T47D (cell line): Measurements from ENCODE around the gene BNC2.
"Not testable (repeated sequence)": the region's sequence is repeated elsewhere in the genome, so short reads cannot be mapped to it uniquely, and the experiment has no call there.

Experiments
- DNase-seq, 2 experiments: peaks; one replicate each; pipeline versions ENCODE4 v3.0.0 to v3.0.0-alpha.2; 2011 to 2012; ENCODE audit warnings: low read depth in 1 of 2, low spot score in 1 of 2
- JUND ChIP-seq: IDR thresholded peaks from 2 replicates; pipeline ENCODE4 v1.6.1; 2012; ENCODE audit warnings: low read depth
- in situ Hi-C: cut with HindIII; loops from 2 replicates; pipeline ENCODE4 v1.10.0; 2016; ENCODE audit warnings: low sequenced_read_pairs, low pct_unique_long_range_greater_than_20kb

Gene BNC2, protein sequence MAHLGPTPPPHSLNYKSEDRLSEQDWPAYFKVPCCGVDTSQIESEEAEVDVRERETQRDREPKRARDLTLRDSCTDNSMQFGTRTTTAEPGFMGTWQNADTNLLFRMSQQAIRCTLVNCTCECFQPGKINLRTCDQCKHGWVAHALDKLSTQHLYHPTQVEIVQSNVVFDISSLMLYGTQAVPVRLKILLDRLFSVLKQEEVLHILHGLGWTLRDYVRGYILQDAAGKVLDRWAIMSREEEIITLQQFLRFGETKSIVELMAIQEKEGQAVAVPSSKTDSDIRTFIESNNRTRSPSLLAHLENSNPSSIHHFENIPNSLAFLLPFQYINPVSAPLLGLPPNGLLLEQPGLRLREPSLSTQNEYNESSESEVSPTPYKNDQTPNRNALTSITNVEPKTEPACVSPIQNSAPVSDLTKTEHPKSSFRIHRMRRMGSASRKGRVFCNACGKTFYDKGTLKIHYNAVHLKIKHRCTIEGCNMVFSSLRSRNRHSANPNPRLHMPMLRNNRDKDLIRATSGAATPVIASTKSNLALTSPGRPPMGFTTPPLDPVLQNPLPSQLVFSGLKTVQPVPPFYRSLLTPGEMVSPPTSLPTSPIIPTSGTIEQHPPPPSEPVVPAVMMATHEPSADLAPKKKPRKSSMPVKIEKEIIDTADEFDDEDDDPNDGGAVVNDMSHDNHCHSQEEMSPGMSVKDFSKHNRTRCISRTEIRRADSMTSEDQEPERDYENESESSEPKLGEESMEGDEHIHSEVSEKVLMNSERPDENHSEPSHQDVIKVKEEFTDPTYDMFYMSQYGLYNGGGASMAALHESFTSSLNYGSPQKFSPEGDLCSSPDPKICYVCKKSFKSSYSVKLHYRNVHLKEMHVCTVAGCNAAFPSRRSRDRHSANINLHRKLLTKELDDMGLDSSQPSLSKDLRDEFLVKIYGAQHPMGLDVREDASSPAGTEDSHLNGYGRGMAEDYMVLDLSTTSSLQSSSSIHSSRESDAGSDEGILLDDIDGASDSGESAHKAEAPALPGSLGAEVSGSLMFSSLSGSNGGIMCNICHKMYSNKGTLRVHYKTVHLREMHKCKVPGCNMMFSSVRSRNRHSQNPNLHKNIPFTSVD

GRCh38 chr9:16870596-16871335 lies at the start of gene BNC2:
Gene BNC2, minus strand, starts transcription at chr9:16870670. Its CDS starts 22 bp downstream, at chr9:16870648.
- no peak for TF ChIP-seq JUND
- DNase-seq: no peak
- in situ Hi-C loops: no loop called here

GRCh38 chr9:16918920-16919319 lies 48.5 kb upstream of the BNC2 start:
- no peak for TF ChIP-seq JUND
- in situ Hi-C loops: no loop called here
- DNase-seq: no peak

DNA sequence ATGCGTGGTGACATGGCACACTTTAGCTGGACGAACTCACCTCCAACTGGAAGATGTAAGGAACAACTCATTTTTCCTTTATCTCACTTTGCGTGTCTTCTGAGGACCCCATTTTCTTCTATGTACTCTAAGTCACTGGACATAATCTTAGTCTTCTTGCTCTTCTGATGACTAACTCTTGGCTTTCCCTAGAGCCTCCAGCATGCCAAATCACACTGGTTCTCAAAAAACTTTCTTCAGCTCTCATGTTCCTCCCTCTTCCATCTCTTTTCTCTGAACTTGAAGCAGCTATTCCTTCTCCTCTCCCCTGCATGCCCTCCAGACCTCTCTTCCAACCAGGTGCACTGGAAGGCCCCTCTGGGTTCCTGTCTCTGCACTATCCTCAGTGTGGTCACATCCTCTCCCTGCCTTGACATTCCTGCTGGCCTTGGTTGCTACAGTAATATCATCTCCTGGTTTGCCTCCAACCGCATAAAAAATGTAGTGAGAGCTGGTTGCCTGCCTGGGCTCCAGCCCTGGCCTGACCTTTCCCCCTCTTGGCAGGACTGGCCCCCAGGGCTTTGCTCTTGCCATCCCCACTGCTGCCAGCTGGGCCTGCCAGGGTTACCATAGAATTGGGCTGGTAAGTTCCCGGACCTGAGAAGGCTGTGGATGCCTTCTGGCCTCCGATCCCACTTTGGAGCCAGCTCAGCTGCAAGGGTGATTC lies 44.8 kb upstream of the BNC2 start:
- no peak for DNase-seq
- in situ Hi-C loops: no loop called here
- no peak for TF ChIP-seq JUND

DNA sequence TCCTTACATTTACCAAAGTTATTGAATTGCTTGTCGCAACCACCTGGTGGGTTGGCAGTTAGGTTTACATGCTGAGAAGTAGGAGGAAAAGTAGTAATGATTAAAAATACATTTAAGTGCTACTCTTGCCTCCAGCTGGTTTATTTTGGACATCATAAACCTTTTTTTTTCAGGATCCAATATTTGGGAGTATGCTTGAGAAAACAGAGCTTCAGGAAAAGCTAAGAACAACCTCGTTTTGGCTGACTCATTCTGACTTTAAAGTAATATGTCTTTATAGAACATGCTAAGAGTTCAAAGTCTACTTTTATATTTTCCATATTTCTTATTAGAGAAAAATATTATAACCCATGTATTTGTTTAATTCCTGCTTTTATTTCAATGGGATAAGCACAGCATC lies 41.7 kb upstream of the BNC2 start:
- in situ Hi-C loops: no loop called here
- no peak for TF ChIP-seq JUND
- no peak for DNase-seq

DNA sequence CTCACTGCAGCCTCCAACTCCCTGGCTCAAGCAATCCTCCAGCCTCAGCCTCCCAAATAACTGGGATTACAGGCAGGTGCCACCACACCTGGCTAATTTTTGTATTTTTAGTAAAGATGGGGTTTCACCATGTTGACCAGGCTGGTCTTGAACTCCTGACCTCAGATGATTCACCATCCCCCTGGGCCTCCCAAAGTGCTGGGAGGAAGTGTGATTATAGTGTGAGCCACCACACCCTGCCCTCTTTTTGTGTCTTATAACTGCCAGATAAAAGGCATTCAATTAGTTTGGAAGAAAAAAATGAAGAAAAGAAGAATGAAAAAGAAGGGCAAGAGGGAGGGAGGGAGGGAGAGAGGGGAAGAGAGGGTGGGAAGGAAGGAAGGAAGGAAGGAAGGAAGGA lies 37.7 kb upstream of the BNC2 start:
- in situ Hi-C loops, DNase-seq: not testable (repeated sequence)

DNA sequence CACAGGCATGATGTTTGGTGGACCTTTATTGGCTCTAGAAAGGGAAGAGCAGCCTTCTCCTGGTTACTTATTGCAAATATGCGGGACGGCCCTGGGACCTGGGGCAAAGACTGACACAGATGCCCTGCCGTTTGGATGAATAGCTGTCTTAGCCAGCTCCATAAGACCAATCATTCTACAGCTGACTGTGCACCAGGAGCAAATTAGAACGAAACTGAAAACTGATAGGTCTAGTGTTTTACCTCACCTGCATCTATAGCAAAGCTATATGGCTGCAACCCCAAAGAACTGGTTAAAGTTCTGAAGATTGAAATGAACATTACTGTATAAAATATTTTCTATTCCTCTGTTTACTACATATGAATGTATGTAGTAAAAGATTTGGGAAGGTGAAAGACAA lies 34.2 kb upstream of the BNC2 start:
- TF ChIP-seq JUND: no peak
- no peak for DNase-seq
- in situ Hi-C loops: no loop called here

DNA sequence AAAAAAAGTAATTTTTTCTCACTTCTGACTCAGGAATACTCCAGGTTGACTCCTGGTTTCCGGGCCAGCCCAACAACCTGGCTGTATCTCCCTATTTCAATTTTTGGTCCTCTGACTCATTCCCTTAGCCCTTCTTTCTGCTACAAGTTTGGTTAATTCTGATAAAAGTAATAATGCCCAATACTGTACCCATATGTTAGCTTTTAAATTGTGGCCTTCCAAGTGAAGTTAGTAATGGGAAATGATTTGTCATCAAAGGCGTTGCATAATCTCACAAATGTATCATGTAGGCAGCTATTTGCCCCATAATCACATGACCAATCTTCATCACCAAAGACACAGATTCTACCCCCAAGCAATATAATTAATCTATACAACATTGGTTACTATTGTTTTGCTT lies 31.1 kb upstream of the BNC2 start:
- in situ Hi-C loops: no loop called here
- TF ChIP-seq JUND: no peak
- no peak for DNase-seq

DNA sequence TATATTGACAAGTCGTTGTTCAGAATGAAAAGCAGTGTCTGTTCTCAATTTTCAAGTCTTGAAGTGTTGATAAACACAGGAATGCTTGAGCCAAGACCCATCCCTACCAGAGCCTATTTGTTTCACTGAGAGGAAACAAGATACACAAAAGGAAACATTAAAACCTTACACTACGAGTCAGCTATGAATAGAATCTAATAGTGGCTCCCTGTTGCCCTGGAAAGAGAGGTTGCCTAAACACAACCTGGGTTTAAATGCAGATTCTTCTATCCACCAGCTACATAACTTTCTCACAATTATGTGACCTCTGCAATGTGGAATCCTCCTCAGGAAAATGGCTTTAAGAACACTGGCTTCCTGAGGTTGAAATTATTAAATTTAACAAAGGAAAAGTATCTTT lies 29.1 kb upstream of the BNC2 start:
- no peak for DNase-seq
- in situ Hi-C loops: no loop called here
- TF ChIP-seq JUND: no peak

DNA sequence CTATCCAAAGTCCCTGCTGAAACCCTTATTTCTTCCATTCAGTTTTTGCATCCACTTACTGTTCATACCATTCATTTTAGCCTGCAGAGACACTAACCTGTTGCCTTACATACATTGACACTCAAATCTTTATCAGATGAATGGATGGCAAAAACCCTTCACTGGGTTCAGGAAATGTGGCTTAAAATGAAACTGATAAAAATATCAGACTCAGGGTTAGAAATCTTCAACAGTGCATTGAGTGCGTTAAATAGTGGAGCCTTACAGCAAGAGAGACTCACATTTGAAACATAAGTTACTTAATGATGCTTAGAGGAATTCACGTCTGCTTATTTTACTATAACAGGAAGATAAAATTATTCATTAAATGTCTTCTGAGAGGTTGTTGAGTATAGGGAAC lies 28.0 kb upstream of the BNC2 start:
- no peak for DNase-seq
- in situ Hi-C loops: no loop called here
- no peak for TF ChIP-seq JUND

- no peak for DNase-seq
- in situ Hi-C loops: no loop called here
Measured at GRCh38 chr9:16888594-16888993, 18.1 kb upstream of the BNC2 start.

DNA sequence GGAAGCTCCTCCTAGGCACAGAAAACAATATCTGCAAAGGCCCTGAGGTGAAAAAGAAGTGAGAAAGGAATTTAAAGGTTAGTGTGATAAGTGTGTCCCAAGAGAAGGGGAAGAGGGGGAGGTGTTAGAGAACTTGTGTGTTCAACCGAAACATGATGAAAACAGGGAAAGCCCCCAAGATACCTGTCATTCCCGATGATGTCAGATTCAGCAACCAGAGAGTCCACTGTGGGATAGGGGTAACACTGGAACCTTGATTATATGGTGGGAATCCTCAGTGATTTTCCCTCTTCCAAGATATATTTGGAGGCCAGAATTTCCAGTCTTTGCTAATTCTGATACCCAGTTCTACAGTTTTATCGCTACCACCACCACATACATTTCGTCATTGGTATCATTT lies 15.5 kb upstream of the BNC2 start:
- no peak for DNase-seq
- in situ Hi-C loops: no loop called here
- TF ChIP-seq JUND: no peak

More at GRCh38 chr9:16888594-16888993, 18.1 kb upstream of the BNC2 start:
- no peak for TF ChIP-seq JUND

DNA sequence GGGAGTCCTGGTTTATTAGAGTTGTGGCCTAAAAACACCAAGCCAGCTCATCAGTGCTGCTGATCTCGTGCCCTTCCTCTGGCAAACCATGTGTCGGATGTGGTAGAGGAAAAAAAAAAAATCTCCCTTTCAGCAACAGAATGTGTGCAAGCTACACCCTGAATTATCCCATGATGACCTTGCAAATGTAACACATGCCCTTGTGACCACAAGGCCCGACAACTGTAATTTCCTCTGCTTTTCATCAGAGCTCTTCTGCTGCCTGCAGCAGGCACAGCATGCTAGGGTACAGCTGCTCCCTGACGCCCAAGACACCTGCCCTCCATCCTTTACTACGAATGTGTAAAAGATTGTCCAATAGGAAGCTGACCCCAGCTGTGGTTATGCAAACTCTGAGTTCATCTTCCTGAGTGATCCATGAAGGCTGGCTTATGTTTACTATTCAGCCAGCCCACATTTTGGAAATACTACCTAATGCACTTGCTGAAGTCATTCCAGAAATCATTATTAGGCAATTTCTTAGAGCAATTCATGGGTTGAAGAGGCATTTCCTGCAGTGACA lies 14.6 kb upstream of the BNC2 start:
- TF ChIP-seq JUND: no peak
- in situ Hi-C loops: no loop called here
- DNase-seq: no peak
